Body of pancreas (tissue), 4 donors: ENCODE results near the gene RELN.

Source experiments
- POLR2A ChIP-seq, 3 donors: fragments of 450-650 bp; IDR thresholded peaks; one replicate each; pipeline ENCODE4 v1.6.1; 2016; ENCODE audit warnings: antibody characterized with exemption in 3 of 3, mild to moderate bottlenecking in 2 of 3
- TF ChIP-seq, protein P1 (sequence below), 7 experiments: fragments of 450-650 bp in 4 of 7; fragments of 200-600 bp in 3 of 7; sonication (generic) in 3 of 7; IDR thresholded peaks; one replicate each; pipeline ENCODE4 v1.5.1; 2016 to 2019; ENCODE audit warnings: antibody characterized with exemption in 7 of 7

DNA sequence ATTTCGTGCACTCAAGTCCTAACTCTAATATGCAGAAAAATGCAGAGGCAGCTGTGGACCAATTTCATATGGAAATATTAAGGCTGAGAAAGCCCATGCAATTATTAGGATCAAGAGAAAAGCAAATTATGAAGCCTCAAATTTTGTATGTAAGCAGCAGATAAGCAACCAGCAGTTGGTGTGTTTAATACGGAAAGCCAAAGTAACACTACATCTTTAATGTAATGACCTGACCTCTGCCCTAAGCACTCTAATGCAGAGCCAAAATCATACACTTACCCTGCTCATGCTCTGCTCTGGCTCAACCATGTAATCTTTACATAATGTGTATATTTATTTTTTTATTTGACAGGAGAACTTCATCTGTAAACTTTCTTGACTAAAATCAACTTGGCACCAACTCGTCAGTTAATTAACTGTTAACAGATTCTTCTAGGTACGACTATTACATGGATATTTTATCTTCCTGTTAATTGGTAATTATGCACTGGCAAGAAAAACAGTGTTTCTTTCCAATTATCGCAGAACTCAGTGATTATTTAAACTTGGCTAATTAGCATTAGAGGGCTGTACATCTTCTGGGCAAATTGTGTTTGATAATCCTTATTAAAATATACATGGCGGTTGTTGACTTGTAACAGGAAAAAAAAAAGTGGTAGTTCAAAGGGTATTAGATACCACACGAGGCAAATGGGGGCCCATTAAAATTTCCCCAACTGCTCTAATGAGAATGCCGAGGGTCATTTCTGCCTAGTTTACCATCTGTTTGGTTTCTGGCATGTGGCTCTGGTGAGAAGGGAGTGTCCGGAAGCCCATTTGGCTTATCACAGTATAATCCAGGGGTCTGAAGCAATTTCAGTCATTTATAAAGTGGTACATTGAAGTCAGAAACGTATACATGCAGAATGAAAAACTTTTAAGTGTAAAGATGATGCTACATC lies 94.5 kb downstream of the RELN start:
- TF ChIP-seq, protein P1, sequence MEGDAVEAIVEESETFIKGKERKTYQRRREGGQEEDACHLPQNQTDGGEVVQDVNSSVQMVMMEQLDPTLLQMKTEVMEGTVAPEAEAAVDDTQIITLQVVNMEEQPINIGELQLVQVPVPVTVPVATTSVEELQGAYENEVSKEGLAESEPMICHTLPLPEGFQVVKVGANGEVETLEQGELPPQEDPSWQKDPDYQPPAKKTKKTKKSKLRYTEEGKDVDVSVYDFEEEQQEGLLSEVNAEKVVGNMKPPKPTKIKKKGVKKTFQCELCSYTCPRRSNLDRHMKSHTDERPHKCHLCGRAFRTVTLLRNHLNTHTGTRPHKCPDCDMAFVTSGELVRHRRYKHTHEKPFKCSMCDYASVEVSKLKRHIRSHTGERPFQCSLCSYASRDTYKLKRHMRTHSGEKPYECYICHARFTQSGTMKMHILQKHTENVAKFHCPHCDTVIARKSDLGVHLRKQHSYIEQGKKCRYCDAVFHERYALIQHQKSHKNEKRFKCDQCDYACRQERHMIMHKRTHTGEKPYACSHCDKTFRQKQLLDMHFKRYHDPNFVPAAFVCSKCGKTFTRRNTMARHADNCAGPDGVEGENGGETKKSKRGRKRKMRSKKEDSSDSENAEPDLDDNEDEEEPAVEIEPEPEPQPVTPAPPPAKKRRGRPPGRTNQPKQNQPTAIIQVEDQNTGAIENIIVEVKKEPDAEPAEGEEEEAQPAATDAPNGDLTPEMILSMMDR (IDR thresholded peaks at IDR 0.05): no peak
- TF ChIP-seq POLR2A (IDR thresholded peaks at IDR 0.05): no peak
